Gastrocnemius medialis (tissue), 4 donors: Measurements from ENCODE around the gene LRFN2.

Experiments used
- POLR2A ChIP-seq, 2 donors: fragments of 450-650 bp; IDR thresholded peaks; one replicate each; pipeline ENCODE4 v1.6.1; 2017; ENCODE audit warnings: antibody characterized with exemption in 2 of 2, mild to moderate bottlenecking in 2 of 2, moderate library complexity in 2 of 2
- TF ChIP-seq, protein P1 (sequence below), 5 experiments: fragments of 450-650 bp in 3 of 5; fragments of 200-600 bp in 2 of 5; sonication (generic) in 2 of 5; IDR thresholded peaks in 4 of 5; conservative IDR thresholded peaks in 1 of 5; 1 replicate in 4 of 5; 2 replicates in 1 of 5; pipeline ENCODE4 v1.5.1; 2016 to 2019; ENCODE audit warnings: antibody characterized with exemption in 5 of 5, mild to moderate bottlenecking in 3 of 5, moderate library complexity in 3 of 5

- no peak for TF ChIP-seq POLR2A (IDR thresholded peaks at IDR 0.05)
- TF ChIP-seq, protein P1, sequence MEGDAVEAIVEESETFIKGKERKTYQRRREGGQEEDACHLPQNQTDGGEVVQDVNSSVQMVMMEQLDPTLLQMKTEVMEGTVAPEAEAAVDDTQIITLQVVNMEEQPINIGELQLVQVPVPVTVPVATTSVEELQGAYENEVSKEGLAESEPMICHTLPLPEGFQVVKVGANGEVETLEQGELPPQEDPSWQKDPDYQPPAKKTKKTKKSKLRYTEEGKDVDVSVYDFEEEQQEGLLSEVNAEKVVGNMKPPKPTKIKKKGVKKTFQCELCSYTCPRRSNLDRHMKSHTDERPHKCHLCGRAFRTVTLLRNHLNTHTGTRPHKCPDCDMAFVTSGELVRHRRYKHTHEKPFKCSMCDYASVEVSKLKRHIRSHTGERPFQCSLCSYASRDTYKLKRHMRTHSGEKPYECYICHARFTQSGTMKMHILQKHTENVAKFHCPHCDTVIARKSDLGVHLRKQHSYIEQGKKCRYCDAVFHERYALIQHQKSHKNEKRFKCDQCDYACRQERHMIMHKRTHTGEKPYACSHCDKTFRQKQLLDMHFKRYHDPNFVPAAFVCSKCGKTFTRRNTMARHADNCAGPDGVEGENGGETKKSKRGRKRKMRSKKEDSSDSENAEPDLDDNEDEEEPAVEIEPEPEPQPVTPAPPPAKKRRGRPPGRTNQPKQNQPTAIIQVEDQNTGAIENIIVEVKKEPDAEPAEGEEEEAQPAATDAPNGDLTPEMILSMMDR (IDR thresholded peaks at IDR 0.05 in 4 of 5, conservative IDR thresholded peaks at IDR 0.05 in 1 of 5) = no peak
These were observed 199.3 kb downstream of the LRFN2 start for GRCh38 chr6:40387871-40388264.
